DND-41 (cell line): ENCODE data around the gene PRKACG.

Source experiments
- CTCF ChIP-seq: IDR thresholded peaks from 2 replicates; pipeline ENCODE4 v1.5.1; 2012; ENCODE audit warnings: borderline replicate concordance, low read length, moderate library complexity, mild to moderate bottlenecking; ENCODE audit not compliant: poor library complexity, severe bottlenecking; ENCODE audit errors: extremely low read depth
- EZH2 ChIP-seq: IDR thresholded peaks from 3 replicates; pipeline ENCODE4 v1.6.1; 2012; ENCODE audit warnings: borderline replicate concordance, low read depth, mild to moderate bottlenecking, moderate library complexity, low read length, inconsistent platforms; ENCODE audit not compliant: severe bottlenecking

GRCh38 chr9:68998812-68999211, 15.1 kb downstream of the PRKACG start:
- no peak for TF ChIP-seq CTCF
- TF ChIP-seq EZH2 = no peak
